Measurements from ENCODE around the gene GATA2.

Gene GATA2

DNA sequence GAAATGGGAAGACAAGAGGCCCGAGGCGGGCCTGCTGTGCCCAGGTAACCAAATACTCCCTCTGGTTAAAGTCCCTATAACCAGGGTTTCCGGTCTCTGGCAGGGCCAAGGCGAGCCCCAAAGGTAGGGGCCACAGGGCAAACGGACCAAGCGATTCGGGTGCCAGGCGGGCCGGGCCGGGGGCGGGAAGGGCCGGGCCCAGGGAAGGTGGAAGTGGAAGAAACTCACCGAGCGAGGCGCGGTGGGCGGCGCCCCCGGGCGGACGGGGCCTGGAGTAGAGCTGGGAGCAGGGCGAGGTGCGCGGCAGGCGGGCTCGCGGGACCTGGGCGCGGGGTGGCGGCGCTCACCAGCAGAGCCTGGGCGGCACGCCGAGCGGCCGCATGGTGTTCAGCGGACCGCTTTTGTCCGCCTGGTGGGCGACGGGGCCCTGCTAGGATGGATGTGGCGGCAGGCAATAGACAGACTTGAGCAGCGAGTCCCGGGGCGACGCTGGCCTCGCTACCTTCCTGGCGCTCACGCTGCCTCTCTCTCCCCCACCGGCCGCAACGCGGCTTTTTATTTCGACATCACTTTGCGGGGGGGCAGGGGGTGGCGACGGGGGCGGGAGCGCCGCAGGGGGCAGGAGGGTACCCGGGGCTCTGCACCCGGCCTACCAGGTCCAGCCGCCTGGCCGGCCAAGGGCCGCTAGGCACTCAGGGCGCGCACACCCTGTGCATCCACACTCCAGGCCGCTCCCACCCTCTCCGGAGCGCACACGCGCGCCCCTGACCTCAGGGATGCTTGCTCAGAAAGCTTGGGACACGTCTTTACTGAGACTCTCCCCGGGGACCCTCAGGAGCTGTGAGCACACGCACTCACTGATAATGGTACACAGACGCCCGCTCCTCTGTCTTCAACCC lies at the start of gene GATA2:
Gene GATA2 (minus strand): TSS at position 531 of the 899 bp plus-strand sequence. CDS start 6,170 bp downstream, outside the sequence.
- DNase-seq = no peak

DNA sequence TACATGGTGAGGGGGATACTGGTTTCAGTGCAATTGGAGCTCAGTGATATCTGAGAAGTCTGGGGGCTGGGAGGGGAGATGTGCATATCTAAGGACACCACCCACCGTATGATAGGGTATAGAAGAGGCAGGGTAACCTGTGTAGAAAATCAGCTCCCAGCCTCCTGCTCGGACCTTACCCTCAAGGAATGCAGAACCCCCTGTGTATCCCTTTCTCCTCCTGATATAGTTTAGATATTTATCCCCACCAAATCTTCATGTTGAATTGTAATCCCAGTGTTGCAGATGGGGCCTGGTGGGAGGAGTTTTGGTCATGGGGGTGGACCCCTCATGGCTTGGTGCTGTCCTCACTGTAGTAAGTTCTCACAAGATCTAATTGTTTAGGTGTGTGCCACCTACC lies 48.2 kb upstream of the GATA2 start:
- no peak for DNase-seq

DNA sequence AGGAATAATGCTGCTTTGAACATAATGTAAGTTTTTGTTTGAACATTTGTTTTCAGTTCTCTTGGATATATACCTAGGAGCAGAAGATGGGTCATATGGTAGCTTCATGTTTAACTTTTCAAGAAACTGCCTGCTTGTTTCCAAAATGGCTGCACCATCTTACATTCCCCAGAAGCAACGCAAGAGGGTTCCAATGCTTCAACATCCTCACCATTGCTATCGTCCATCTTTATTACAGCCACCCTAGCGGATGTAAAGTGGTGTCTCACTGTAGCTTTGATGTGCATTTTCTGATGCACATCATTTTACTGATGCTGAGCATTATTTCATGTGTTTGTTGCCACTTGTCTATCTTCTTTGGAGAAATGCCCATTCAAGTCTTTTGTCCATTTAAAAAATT lies 46.4 kb upstream of the GATA2 start:
- no peak for DNase-seq

GRCh38 chr3:128537091-128537703 lies 44.2 kb upstream of the GATA2 start:
- DNase-seq = no peak

DNA sequence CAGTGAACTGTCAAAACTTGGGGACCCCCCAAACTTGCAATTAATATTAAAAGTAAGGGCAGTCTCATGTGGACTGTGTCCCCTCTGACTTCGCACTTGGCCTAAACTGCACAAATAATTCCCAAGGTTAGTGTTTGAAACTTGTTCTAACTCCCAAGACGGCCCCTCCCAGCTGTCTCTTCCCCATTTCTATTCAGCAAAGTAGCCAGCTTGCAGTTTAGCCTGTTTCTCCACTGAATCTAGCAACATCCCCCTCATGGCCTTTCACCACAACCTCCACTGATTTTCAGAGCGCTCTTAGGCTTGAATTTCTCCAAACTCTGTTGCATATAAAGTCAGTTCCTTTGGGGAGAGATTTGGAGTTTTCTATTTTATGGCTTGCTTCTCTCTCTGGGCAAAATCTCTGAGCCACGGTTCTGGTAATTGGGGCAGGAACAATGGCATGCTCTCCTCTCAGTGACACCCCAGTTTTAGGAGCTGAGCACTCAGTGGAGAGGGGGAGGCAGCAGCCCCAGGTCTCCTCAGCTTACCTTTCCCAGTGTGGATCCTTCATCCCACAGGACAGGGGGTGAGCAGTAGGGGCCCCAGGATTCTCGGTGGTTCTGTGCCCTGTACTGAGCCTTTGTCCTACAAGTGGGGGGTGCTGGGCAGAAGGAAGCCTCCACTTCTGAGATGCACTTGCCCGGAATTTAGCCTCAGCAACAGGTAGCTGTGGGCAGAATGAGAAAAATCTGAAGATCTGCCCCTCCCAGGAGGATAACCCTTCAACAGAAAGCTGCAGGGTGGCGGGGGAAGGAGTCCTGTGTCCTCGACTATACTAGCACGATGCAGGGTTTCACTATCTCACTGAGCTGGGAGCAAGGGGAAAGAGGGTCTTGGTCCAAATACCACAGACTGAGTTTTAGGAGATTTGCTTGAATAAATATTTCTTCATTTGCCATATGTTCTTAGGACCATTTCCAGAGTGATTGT lies 39.3 kb upstream of the GATA2 start:
- no peak for DNase-seq

- DNase-seq = no peak
Measured at GRCh38 chr3:128524374-128525299, 31.6 kb upstream of the GATA2 start.

- peak in 1 of 2 donors; percentile 10 for DNase-seq
Measured at GRCh38 chr3:128523591-128523990, 30.6 kb upstream of the GATA2 start.

- no peak for DNase-seq
Measured at GRCh38 chr3:128521715-128522114, 28.7 kb upstream of the GATA2 start.

DNA sequence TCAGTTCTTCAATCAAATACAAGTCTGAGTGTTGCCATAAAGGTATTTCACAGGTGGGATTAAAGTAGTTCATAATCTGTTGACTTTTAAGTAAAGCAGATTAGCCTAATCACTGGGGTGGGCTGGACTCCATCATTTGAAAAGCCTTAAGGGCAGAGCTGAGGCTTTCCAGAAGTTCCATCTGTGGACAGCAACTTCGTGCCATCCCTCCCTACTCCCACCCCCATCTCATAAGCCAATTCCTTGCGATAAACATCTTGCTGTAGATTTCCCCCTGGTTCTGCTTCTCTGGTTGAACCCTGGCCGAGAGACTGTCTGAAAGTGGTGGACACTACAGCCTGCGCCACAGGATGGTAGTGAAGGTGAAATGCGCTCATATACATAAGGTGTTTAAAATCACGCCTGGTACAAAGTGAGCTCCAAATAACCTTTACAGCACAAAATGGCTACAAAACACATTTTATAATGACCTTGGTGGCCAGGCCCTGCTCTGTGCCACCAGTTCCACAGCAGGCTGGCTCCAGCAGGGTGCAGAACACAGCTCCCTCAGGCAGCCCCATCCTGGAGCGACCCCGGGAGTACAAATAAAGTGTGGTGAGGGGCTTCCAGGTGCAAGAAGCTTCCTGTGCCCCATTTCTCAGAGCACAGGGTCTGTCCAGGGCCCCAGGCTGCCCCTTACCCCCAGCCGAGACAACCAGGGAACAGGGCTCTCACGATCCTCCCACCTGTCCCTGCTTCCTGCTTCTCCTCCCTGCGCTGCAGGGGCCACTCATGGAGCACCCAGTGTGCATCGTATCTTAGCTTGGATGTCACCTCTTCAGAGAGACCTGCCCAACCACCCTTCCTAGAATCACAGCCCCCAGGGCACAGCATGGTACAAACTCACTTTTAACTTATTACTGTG lies 25.8 kb upstream of the GATA2 start:
- DNase-seq = no peak

- DNase-seq = no peak
Measured at GRCh38 chr3:128517648-128518047, 24.6 kb upstream of the GATA2 start.

DNA sequence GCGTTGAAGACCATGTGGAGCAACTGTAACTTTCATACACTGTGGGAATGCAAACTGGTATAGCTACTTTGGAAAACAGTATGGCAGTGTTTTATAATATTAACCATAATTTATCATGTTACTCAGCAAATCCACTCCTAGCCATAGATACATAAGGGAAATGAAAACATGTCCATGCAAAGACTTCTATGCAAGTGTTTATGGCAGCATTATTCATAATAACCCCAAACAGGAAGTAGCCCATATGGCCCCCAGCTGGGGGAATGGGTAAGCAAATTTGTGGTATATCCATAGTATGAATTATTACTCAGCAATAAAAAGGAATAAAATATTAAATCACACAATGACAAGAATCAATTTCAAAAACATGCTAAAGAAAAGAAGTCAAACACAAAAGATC lies 23.0 kb upstream of the GATA2 start:
- no peak for DNase-seq

DNA sequence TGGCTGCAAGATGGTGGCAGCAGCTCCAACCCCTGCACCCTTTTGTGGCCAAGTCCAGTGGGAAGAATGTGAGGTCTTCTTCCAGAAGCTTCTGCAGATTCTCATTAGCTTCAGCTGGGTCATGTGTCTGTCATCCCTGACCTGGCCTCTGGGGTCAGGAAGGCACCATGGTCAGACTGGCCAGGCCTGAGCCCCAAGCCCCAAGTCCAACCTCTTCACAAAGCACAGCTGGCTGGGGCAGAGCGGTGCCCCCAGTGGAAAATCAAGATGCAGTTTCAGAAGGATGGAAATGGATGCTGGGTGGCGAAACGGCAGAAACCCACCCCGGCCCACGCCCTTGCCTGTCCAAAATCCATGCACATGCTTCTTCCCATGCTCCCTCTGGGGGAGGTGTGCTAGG lies 15.9 kb upstream of the GATA2 start:
- no peak for DNase-seq

GRCh38 chr3:128506754-128507153 lies 13.8 kb upstream of the GATA2 start:
- DNase-seq = no peak

- DNase-seq = no peak
Measured at GRCh38 chr3:128505771-128506170, 12.8 kb upstream of the GATA2 start.

DNA sequence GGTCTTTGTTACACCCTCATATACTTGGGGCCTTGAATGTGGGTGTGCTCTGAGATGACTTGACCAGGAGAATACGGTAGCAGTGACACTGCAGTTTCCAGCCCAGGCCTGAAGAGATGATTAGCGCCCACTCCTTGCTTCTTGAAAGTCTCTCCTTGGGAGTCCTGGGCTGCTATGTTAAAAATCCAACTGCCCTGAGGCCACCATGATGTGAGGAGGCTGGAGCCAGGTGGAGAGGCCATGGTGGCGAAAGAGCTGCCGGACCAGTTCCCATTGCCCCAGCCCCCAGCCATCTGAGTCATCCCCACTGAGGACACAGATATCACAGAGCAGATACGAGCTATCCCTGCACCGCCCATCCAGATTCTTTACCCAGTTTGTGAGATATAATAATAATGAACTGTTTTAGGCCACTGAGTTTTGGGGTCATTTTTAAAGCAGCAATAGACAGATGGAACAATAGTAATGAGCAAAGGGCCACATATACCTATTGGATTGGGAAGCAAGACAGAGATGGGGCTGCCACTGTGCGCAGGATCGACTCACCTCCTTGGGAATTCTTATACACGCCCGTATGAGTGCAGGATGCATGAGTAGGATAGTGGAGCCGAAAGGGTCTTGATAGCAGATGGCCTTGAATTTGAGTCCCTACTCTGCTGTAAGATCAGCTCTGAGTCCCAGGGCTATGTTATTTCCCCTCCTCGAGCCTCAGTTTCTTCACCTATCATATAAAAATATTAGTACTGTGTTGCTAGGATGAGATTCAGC lies 12.1 kb upstream of the GATA2 start:
- DNase-seq = no peak

DNA sequence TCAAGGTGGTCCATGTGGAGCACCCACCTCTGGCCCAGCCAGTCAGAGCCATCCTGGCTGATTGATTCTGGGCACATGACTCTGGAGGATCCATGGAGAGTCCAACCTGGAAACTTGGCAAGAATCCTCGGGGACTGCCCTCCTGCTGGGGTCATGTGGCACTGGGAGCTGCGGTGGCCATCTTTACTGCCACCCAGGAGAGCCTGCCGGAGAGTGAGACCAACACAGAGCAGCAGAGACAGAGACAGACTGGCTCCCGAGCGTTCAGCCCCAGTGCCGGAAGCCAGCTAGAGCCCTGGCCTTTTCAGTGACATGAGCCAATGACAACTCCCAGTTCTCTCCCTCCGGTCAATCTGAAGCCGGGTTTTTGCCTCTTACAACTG lies 11.5 kb upstream of the GATA2 start:
- DNase-seq = no peak

GRCh38 chr3:128503751-128504532 lies 10.9 kb upstream of the GATA2 start:
- no peak for DNase-seq

DNA sequence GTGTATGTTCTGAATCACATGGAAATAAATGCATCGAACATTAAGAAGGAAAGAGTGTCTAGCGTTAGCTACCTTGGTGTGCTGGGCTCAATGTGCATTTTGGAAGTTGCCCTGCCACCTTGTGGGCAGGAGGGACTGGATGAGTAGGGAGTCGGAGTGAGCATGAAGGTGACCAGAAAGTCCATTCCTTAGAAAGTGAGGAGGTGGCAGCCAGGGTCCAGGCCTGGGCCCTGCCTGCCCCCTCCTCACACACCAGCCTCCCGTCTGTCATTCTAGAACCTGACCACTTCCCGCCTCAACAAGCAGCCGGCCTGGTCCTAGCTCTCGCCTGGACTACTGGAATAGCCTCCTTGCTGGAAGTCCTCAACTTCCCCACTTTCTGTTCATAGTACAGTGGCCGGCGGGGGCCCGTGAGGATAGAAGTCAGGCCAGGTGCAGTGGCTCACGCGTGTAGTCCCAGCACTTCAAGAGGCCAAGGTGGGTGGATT lies 10.2 kb upstream of the GATA2 start:
- DNase-seq = no peak

GRCh38 chr3:128502712-128503111 lies 9.7 kb upstream of the GATA2 start:
- DNase-seq = no peak

Measured in CD4-positive, alpha-beta T cell treated with Interleukin-1 beta for 1 hour (primary cell).